Hematopoietic multipotent progenitor cell treated with erythropoietin and hydrocortisone succinate and interleukin-3 and kit ligand, for 4 days (in vitro differentiated cells): ENCODE results near the gene DRP2.
"Not testable (repeated sequence)": the region's sequence is repeated elsewhere in the genome, so short reads cannot be mapped to it uniquely, and the experiment has no call there.

Experiments
- DNase-seq: peaks from one replicate; pipeline ENCODE4 v3.0.0-alpha.2; 2015

The DRP2 gene

GRCh38 chrX:101219116-101219863, at the start of gene DRP2:
Gene DRP2 (plus strand): TSS chrX:101219786. CDS start chrX:101231648, 11,862 bp downstream.
- no peak for DNase-seq

- DNase-seq, result no peak
These were observed 47.6 kb upstream of the DRP2 start for GRCh38 chrX:101171883-101172400.

GRCh38 chrX:101176439-101176838, 43.1 kb upstream of the DRP2 start:
- no peak for DNase-seq

- not testable (repeated sequence) for DNase-seq
These were observed 34.7 kb upstream of the DRP2 start for GRCh38 chrX:101184876-101185275.

GRCh38 chrX:101187961-101188360, 31.6 kb upstream of the DRP2 start:
- not testable (repeated sequence) for DNase-seq

- no peak for DNase-seq
These were observed 28.9 kb upstream of the DRP2 start for GRCh38 chrX:101190736-101191135.

GRCh38 chrX:101191217-101191750, 28.3 kb upstream of the DRP2 start:
- DNase-seq, result peak; percentile 76

- DNase-seq, result no peak
These were observed 24.0 kb upstream of the DRP2 start for GRCh38 chrX:101195442-101196173.

- no peak for DNase-seq
These were observed 15.7 kb upstream of the DRP2 start for GRCh38 chrX:101203761-101204351.

GRCh38 chrX:101206471-101206870, 13.1 kb upstream of the DRP2 start:
- peak; percentile 68 for DNase-seq

- peak; percentile 35 for DNase-seq
These were observed 11.3 kb upstream of the DRP2 start for GRCh38 chrX:101208152-101208905.

- DNase-seq, result no peak
These were observed 9.0 kb upstream of the DRP2 start for GRCh38 chrX:101210630-101211029.

- DNase-seq, result no peak
These were observed 1.9 kb upstream of the DRP2 start for GRCh38 chrX:101217689-101218088.

GRCh38 chrX:101219864-101220346, 319 bp downstream of the DRP2 start:
- DNase-seq, result peak; percentile 28

GRCh38 chrX:101220662-101221260, 1.2 kb downstream of the DRP2 start:
- no peak for DNase-seq

GRCh38 chrX:101223226-101223625, 3.6 kb downstream of the DRP2 start:
- DNase-seq, result no peak

- no peak for DNase-seq
These were observed 9.6 kb downstream of the DRP2 start for GRCh38 chrX:101229170-101229569.

- no peak for DNase-seq
These were observed 11.1 kb downstream of the DRP2 start for GRCh38 chrX:101230636-101231035.

- DNase-seq, result no peak
These were observed 11.5 kb downstream of the DRP2 start for GRCh38 chrX:101231080-101231479.

GRCh38 chrX:101232316-101232715, 12.7 kb downstream of the DRP2 start:
- no peak for DNase-seq

- no peak for DNase-seq
These were observed 17.5 kb downstream of the DRP2 start for GRCh38 chrX:101237041-101237440.

- DNase-seq, result no peak
These were observed 21.9 kb downstream of the DRP2 start for GRCh38 chrX:101241531-101241930.
